ENCODE results near the gene SERPINE3. TPM values are rescaled to one million over a fixed set of nuclear protein-coding genes. Genes with fewer than 3 reads are reported as not detected.

SERPINE3 gene
- total and polyA plus RNA-seq, 2 experiments from 2014 or later: 0.17 to 0.31 TPM

DNA sequence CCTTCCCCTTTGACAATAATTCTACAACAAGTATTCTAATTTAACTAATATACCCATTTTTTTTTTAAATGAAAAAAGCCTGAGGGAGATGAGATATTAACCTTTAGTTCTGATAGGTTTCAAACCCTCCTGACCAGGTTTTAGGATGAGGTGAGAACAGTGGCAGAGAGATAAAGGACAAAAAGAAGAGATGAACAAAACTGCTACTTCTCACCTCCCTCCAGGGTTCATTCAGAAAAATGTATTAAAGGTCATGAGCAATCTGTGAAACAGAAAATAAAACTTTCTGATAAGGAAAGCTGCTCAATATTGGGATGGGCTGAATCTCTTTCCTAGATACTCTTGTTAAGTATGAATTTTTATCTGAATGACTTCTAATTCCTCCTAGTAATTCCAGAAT, 24.1 kb downstream of the SERPINE3 start:
- Histone ChIP-seq H3K27ac (ENCODE audit: low read depth) (no peak overlapping the region), H3K36me3 (ENCODE audit: insufficient read depth) (peaks cover 27% of the 10 kb centered on the region; the same call in 1 of the 2 replicates), H3K4me3 (no peak overlapping the region), H3K4me2 (no peak overlapping the region), H2AFZ (no peak overlapping the region), H3F3A (replicated peaks; ENCODE audit: low read depth) (0 out of 2 replicates have a peak, but pooled peaks cover under 1% of the 10 kb centered on the region), H4K20me1 (replicated peaks; ENCODE audit: insufficient read depth) (no peaks in the 10 kb centered on the region), H3K79me2 (replicated peaks; ENCODE audit: insufficient read depth) (no peaks in the 10 kb centered on the region), H3K27me3 (ENCODE audit: insufficient read depth) (no peaks in the 10 kb centered on the region), H3K4me1 (ENCODE audit: insufficient read depth) (peaks cover 11% of the 10 kb centered on the region), H3K9me2 (ENCODE audit: insufficient read depth) (no peaks in the 10 kb centered on the region)
- DNase-seq (ENCODE audit: low spot score) (no peak), ATAC-seq (no peak)
- Mint-ChIP-seq H3K4me1 (peaks cover 35% of the 10 kb centered on the region; the same call in 2 of the 3 replicates), H3K36me3 (ENCODE audit: low read depth) (peaks cover 27% of the 10 kb centered on the region), H3K27me3 (ENCODE audit: insufficient read depth, low read depth, poor library complexity) (no peaks in the 10 kb centered on the region), H3K4me3 (no peak overlapping the region), H3K9me3 (no peaks in the 10 kb centered on the region), H3K27ac (no peak overlapping the region)
- no peak for TF ChIP-seq CREB1 (CRISPR knock-in tag; IDR thresholded peaks at IDR 0.05; ENCODE audit: low read depth)

- Mint-ChIP-seq H3K4me1 (peaks cover 34% of the 10 kb centered on the region; the same call in 2 of the 3 replicates), H3K27me3 (ENCODE audit: insufficient read depth, low read depth, poor library complexity) (no peaks in the 10 kb centered on the region), H3K27ac (peak overlapping the region; percentile 14), H3K4me3 (no peak overlapping the region), H3K9me3 (no peaks in the 10 kb centered on the region), H3K36me3 (ENCODE audit: low read depth) (peaks cover 34% of the 10 kb centered on the region)
- Histone ChIP-seq H3F3A (replicated peaks; ENCODE audit: low read depth) (0 out of 2 replicates have a peak, but pooled peaks cover 4% of the 10 kb centered on the region), H3K27ac (ENCODE audit: low read depth) (no peak overlapping the region), H3K4me2 (no peak overlapping the region), H3K36me3 (ENCODE audit: insufficient read depth) (peaks cover 33% of the 10 kb centered on the region; the same call in 1 of the 2 replicates), H3K4me3 (no peak overlapping the region), H3K9me2 (ENCODE audit: insufficient read depth) (no peaks in the 10 kb centered on the region), H3K4me1 (ENCODE audit: insufficient read depth) (peaks cover 11% of the 10 kb centered on the region), H4K20me1 (replicated peaks; ENCODE audit: insufficient read depth) (no peaks in the 10 kb centered on the region), H3K79me2 (replicated peaks; ENCODE audit: insufficient read depth) (no peaks in the 10 kb centered on the region), H3K27me3 (ENCODE audit: insufficient read depth) (no peaks in the 10 kb centered on the region), H2AFZ (no peak overlapping the region)
- TF ChIP-seq, protein P1, sequence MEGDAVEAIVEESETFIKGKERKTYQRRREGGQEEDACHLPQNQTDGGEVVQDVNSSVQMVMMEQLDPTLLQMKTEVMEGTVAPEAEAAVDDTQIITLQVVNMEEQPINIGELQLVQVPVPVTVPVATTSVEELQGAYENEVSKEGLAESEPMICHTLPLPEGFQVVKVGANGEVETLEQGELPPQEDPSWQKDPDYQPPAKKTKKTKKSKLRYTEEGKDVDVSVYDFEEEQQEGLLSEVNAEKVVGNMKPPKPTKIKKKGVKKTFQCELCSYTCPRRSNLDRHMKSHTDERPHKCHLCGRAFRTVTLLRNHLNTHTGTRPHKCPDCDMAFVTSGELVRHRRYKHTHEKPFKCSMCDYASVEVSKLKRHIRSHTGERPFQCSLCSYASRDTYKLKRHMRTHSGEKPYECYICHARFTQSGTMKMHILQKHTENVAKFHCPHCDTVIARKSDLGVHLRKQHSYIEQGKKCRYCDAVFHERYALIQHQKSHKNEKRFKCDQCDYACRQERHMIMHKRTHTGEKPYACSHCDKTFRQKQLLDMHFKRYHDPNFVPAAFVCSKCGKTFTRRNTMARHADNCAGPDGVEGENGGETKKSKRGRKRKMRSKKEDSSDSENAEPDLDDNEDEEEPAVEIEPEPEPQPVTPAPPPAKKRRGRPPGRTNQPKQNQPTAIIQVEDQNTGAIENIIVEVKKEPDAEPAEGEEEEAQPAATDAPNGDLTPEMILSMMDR (conservative IDR thresholded peaks at IDR 0.05; ENCODE audit: low read depth in 2 of 2): no peak
- TF ChIP-seq CREB1 (CRISPR knock-in tag; IDR thresholded peaks at IDR 0.05; ENCODE audit: low read depth) (no peak), ZNF331 (CRISPR knock-in tag; IDR thresholded peaks at IDR 0.05; ENCODE audit: low read depth) (no peak), POLR2AphosphoS5 (IDR thresholded peaks at IDR 0.05; ENCODE audit: low read depth) (no peak), JUNB (IDR thresholded peaks at IDR 0.05; ENCODE audit: unreplicated experiment) (no peak)
- TF ChIP-seq, protein P2, sequence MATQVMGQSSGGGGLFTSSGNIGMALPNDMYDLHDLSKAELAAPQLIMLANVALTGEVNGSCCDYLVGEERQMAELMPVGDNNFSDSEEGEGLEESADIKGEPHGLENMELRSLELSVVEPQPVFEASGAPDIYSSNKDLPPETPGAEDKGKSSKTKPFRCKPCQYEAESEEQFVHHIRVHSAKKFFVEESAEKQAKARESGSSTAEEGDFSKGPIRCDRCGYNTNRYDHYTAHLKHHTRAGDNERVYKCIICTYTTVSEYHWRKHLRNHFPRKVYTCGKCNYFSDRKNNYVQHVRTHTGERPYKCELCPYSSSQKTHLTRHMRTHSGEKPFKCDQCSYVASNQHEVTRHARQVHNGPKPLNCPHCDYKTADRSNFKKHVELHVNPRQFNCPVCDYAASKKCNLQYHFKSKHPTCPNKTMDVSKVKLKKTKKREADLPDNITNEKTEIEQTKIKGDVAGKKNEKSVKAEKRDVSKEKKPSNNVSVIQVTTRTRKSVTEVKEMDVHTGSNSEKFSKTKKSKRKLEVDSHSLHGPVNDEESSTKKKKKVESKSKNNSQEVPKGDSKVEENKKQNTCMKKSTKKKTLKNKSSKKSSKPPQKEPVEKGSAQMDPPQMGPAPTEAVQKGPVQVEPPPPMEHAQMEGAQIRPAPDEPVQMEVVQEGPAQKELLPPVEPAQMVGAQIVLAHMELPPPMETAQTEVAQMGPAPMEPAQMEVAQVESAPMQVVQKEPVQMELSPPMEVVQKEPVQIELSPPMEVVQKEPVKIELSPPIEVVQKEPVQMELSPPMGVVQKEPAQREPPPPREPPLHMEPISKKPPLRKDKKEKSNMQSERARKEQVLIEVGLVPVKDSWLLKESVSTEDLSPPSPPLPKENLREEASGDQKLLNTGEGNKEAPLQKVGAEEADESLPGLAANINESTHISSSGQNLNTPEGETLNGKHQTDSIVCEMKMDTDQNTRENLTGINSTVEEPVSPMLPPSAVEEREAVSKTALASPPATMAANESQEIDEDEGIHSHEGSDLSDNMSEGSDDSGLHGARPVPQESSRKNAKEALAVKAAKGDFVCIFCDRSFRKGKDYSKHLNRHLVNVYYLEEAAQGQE (IDR thresholded peaks at IDR 0.05; ENCODE audit: unreplicated experiment): no peak
- ATAC-seq (peak; percentile 28; the same call in 1 of the 3 replicates), DNase-seq (ENCODE audit: low spot score) (no peak)
These were observed 25.0 kb downstream of the SERPINE3 start for GRCh38 chr13:51364404-51365008.
